ENCODE data around the gene MPRIP. TPM values are rescaled to one million over a fixed set of nuclear protein-coding genes. Genes with fewer than 3 reads are reported as not detected.
"Not testable (repeated sequence)": the region's sequence is repeated elsewhere in the genome, so short reads cannot be mapped to it uniquely, and the experiment has no call there.

MPRIP gene
- polyA plus RNA-seq, 1 donor (not counting 4 experiments of a cell fraction or from before 2014, with no cell fraction given), result 113 TPM

DNA sequence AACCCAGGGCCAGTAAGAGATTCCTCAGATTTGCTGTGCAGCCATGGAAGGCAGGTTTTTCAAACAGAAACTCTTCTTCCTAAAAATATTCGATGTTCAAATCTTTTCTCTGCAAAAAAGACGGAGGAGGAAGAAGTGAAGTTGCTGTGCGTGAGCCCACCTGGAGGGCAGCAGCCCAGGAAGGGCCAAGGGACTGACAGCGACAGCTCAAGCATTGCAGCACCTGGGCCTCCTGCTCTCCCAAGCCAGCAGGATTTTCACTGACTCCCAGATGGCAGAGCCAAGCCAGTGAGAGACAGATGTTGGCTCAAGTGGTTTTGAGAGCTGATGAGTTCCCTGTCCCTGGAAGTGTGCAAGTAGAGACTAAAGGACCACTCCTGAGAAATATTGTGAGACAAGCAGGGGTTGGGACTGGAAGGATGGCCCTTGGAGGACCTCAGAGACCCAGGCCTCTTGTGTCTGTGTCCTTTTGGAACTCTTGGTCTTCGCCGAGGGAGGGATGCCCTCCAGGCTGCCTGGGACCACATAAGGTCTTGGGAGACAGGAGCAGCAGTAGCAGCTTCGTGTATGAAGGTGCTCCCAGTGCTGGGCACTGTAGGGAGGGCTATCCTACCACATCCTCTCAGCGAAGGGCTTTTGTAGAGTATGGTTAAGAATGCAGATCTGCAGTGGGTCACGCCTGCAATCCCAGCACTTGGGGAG, 41.0 kb upstream of the MPRIP start:
- Histone ChIP-seq H3K9ac (ENCODE audit: control insufficient read depth, extremely low read depth, insufficient read depth, low read length) (no peak overlapping the region), H3K4me2 (ENCODE audit: control insufficient read depth, extremely low read depth, insufficient read depth, low read depth, low read length) (no peak overlapping the region), H3K9me3 (ENCODE audit: control insufficient read depth, low read depth, low read length) (no peaks in the 10 kb centered on the region), H3K4me3 (ENCODE audit: control insufficient read depth in 2 of 3, extremely low read depth in 1 of 3, insufficient read depth in 2 of 3, low read depth in 1 of 3, low read length in 3 of 3) (no peak overlapping the region), H3K27me3 (ENCODE audit: control insufficient read depth, extremely low read depth, insufficient read depth, low read length) (no peaks in the 10 kb centered on the region), H3K27ac (ENCODE audit: control insufficient read depth, insufficient read depth, low read length) (no peak overlapping the region), H3K4me1 (ENCODE audit: control insufficient read depth, extremely low read depth, insufficient read depth, low read length) (no peaks in the 10 kb centered on the region), H3K79me2 (ENCODE audit: control insufficient read depth, insufficient read depth, low read length) (no peaks in the 10 kb centered on the region), H2AFZ (ENCODE audit: control insufficient read depth, low read length) (no peak overlapping the region), H4K20me1 (ENCODE audit: control insufficient read depth, extremely low read depth, insufficient read depth, low read length) (no peaks in the 10 kb centered on the region), H3K36me3 (ENCODE audit: control insufficient read depth in 2 of 2, extremely low read depth in 1 of 2, insufficient read depth in 2 of 2, low read length in 2 of 2) (no peaks in the 10 kb centered on the region), H3K9me1 (ENCODE audit: control insufficient read depth, extremely low read depth, insufficient read depth, low read length) (no peaks in the 10 kb centered on the region)
- no peak for TF ChIP-seq EZH2 (IDR thresholded peaks at IDR 0.05; ENCODE audit: low read length)
- TF ChIP-seq, protein P1, sequence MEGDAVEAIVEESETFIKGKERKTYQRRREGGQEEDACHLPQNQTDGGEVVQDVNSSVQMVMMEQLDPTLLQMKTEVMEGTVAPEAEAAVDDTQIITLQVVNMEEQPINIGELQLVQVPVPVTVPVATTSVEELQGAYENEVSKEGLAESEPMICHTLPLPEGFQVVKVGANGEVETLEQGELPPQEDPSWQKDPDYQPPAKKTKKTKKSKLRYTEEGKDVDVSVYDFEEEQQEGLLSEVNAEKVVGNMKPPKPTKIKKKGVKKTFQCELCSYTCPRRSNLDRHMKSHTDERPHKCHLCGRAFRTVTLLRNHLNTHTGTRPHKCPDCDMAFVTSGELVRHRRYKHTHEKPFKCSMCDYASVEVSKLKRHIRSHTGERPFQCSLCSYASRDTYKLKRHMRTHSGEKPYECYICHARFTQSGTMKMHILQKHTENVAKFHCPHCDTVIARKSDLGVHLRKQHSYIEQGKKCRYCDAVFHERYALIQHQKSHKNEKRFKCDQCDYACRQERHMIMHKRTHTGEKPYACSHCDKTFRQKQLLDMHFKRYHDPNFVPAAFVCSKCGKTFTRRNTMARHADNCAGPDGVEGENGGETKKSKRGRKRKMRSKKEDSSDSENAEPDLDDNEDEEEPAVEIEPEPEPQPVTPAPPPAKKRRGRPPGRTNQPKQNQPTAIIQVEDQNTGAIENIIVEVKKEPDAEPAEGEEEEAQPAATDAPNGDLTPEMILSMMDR (optimal IDR thresholded peaks at IDR 0.05 in 1 of 3, IDR thresholded peaks at IDR 0.05 in 1 of 3, conservative IDR thresholded peaks at IDR 0.05 in 1 of 3; ENCODE audit: extremely low read depth in 1 of 3, insufficient read depth in 2 of 3, low read length in 3 of 3), result no peak
- FAIRE-seq (no peak), DNase-seq (ENCODE audit: low read depth, low spot score) (no peak)
- dilution Hi-C loops (cut with MboI; ENCODE audit: extremely low pct_ligation_motif_present, low sequenced_read_pairs), result no loop called here

DNA sequence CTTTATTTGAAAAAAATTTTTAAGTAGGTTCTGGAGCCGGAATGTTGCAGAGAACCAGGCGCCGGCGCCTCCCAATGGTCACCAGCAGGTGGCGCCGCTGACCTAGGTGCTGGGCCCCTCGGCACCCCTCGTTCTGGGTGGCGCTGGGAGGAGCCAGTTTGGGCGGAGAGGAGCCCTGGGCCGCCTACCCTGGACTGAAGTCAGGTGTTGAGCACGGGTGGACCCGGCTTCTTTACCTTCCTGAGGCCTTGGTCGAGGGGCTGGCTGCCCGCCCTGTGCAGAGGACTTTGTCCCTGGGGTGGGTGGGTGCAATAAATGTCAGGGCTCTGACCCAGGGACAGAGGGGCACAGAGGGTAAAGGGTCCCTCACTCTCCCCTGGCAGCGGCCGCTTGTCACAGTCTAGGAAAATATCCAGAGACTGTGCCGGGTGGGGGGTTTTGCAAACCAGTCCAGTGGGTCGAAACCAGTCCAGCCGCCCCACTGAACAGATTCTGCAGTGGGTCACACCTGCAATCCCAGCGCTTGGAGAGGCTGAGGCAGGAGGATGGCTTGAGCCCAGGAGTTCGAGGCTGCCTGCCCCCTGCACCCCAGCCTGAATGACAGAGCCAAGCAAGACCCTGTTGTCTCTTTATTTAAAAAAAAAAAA, 40.3 kb upstream of the MPRIP start:
- Histone ChIP-seq H3K9ac (ENCODE audit: control insufficient read depth, extremely low read depth, insufficient read depth, low read length) (no peak overlapping the region), H3K27ac (ENCODE audit: control insufficient read depth, insufficient read depth, low read length) (no peak overlapping the region), H3K9me1 (ENCODE audit: control insufficient read depth, extremely low read depth, insufficient read depth, low read length) (no peaks in the 10 kb centered on the region), H3K4me2 (ENCODE audit: control insufficient read depth, extremely low read depth, insufficient read depth, low read depth, low read length) (no peak overlapping the region), H3K4me3 (ENCODE audit: control insufficient read depth in 2 of 3, extremely low read depth in 1 of 3, insufficient read depth in 2 of 3, low read depth in 1 of 3, low read length in 3 of 3) (no peak overlapping the region), H3K79me2 (ENCODE audit: control insufficient read depth, insufficient read depth, low read length) (no peaks in the 10 kb centered on the region), H2AFZ (ENCODE audit: control insufficient read depth, low read length) (no peak overlapping the region), H3K27me3 (ENCODE audit: control insufficient read depth, extremely low read depth, insufficient read depth, low read length) (no peaks in the 10 kb centered on the region), H3K36me3 (ENCODE audit: control insufficient read depth in 2 of 2, extremely low read depth in 1 of 2, insufficient read depth in 2 of 2, low read length in 2 of 2) (no peaks in the 10 kb centered on the region), H4K20me1 (ENCODE audit: control insufficient read depth, extremely low read depth, insufficient read depth, low read length) (no peaks in the 10 kb centered on the region), H3K4me1 (ENCODE audit: control insufficient read depth, extremely low read depth, insufficient read depth, low read length) (no peaks in the 10 kb centered on the region), H3K9me3 (ENCODE audit: control insufficient read depth, low read depth, low read length) (no peaks in the 10 kb centered on the region)
- dilution Hi-C loops (cut with MboI; ENCODE audit: extremely low pct_ligation_motif_present, low sequenced_read_pairs), result no loop called here
- TF ChIP-seq EZH2 (IDR thresholded peaks at IDR 0.05; ENCODE audit: low read length), result no peak
- TF ChIP-seq, protein P1 (optimal IDR thresholded peaks at IDR 0.05 in 1 of 3, IDR thresholded peaks at IDR 0.05 in 1 of 3, conservative IDR thresholded peaks at IDR 0.05 in 1 of 3; ENCODE audit: extremely low read depth in 1 of 3, insufficient read depth in 2 of 3, low read length in 3 of 3), result peak; percentile 73 to 98 (median 90)
- FAIRE-seq (peak; percentile 56), DNase-seq (ENCODE audit: low read depth, low spot score) (no peak)

DNA sequence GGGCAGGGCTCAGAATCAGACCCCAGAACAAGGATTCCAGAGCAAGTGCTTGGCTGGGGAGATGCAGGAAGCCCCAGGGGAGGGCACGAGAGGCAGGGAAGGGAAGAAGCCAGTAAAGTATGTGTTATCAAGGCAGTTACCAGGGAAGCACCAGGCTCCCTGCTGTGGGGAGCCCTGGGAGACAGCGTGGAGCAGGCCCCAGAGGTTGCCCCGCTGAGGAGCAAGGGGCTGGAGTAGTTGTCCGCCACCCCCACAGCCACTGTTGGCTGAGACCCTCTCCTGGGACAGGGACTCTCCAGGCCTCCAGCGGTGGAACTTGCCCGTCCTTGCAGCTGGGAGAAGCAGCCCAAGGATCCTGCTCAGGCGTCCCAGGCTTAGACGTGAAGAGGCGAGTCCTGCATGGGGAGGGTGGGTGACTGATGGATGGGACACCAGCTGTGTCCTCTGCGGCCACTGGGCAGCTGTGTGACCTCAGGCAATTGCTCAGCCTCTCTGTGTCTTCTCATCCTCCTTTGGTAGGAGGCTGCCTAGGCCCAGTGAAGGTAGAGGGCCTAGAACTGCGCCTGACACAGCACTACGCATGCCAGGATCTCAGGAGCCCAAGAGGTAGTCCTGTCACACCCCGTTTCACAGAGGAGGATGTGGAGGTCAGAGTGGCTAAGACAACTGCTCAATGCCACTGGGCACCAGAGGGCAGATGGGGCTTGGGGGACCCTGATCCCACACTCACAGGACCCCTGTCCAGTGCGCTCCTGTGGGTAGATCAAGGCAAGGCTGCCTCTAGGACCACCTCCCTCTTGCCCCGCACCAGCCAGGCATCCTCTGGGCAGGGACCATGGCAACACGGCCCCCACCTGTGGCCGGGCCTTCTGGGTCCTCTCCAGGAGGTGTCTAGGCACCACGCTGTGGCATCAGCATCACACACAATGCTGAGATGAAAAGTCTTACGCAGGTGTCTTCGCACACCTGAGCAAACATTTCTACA, 39.2 kb upstream of the MPRIP start:
- DNase-seq (ENCODE audit: low read depth, low spot score); H3K79me2 ChIP-seq (ENCODE audit: control insufficient read depth, insufficient read depth, low read length); H3K36me3 ChIP-seq (ENCODE audit: control insufficient read depth in 2 of 2, extremely low read depth in 1 of 2, insufficient read depth in 2 of 2, low read length in 2 of 2); H3K9ac ChIP-seq (ENCODE audit: control insufficient read depth, extremely low read depth, insufficient read depth, low read length); H3K27ac ChIP-seq (ENCODE audit: control insufficient read depth, insufficient read depth, low read length); H3K4me1 ChIP-seq (ENCODE audit: control insufficient read depth, extremely low read depth, insufficient read depth, low read length); H3K4me3 ChIP-seq (ENCODE audit: control insufficient read depth in 2 of 3, extremely low read depth in 1 of 3, insufficient read depth in 2 of 3, low read depth in 1 of 3, low read length in 3 of 3); H4K20me1 ChIP-seq (ENCODE audit: control insufficient read depth, extremely low read depth, insufficient read depth, low read length); dilution Hi-C loops (cut with MboI; ENCODE audit: extremely low pct_ligation_motif_present, low sequenced_read_pairs); FAIRE-seq; H3K27me3 ChIP-seq (ENCODE audit: control insufficient read depth, extremely low read depth, insufficient read depth, low read length); H3K4me2 ChIP-seq (ENCODE audit: control insufficient read depth, extremely low read depth, insufficient read depth, low read depth, low read length); H3K9me1 ChIP-seq (ENCODE audit: control insufficient read depth, extremely low read depth, insufficient read depth, low read length); H3K9me3 ChIP-seq (ENCODE audit: control insufficient read depth, low read depth, low read length); H2AFZ ChIP-seq (ENCODE audit: control insufficient read depth, low read length): not testable (repeated sequence)
